Measurements from ENCODE around the gene VANGL2. TPM values are rescaled to one million over a fixed set of nuclear protein-coding genes. Genes with fewer than 3 reads are reported as not detected.
A peak's percentile ranks its signal among the peaks of the same experiment; 100 is the strongest.

The VANGL2 gene
- polyA plus RNA-seq, 4 donors, result 29.2 to 43.9 (median 34.9) TPM

- DNase-seq (ENCODE audit: low read depth in 4 of 4, low spot score in 2 of 4), result no peak
Observed at GRCh38 chr1:160423966-160424365, 23.6 kb downstream of the VANGL2 start.

- DNase-seq (ENCODE audit: low read depth in 4 of 4, low spot score in 2 of 4), result no peak
Observed at GRCh38 chr1:160425847-160426246, 25.5 kb downstream of the VANGL2 start.

- no peak for DNase-seq (ENCODE audit: low read depth in 4 of 4, low spot score in 2 of 4)
Observed at GRCh38 chr1:160427625-160428024, 27.3 kb downstream of the VANGL2 start.

- no peak for DNase-seq (ENCODE audit: low read depth in 4 of 4, low spot score in 2 of 4)
Observed at GRCh38 chr1:160428053-160428452, 27.7 kb downstream of the VANGL2 start.

- peak in 1 of 4 donors; percentile 7 for DNase-seq (ENCODE audit: low read depth in 4 of 4, low spot score in 2 of 4)
Observed at GRCh38 chr1:160428655-160429054, 28.3 kb downstream of the VANGL2 start.

GRCh38 chr1:160429125-160429561 is 28.8 kb downstream of the VANGL2 start:
- DNase-seq (ENCODE audit: low read depth in 4 of 4, low spot score in 2 of 4), result no peak

GRCh38 chr1:160429702-160430535 is 29.6 kb downstream of the VANGL2 start:
- DNase-seq (ENCODE audit: low read depth in 4 of 4, low spot score in 2 of 4), result no peak

- no peak for DNase-seq (ENCODE audit: low read depth in 4 of 4, low spot score in 2 of 4)
Observed at GRCh38 chr1:160431006-160431405, 30.6 kb downstream of the VANGL2 start.

GRCh38 chr1:160431571-160431970 is 31.2 kb downstream of the VANGL2 start:
- no peak for DNase-seq (ENCODE audit: low read depth in 4 of 4, low spot score in 2 of 4)

GRCh38 chr1:160432371-160432786 is 32.0 kb downstream of the VANGL2 start:
- DNase-seq (ENCODE audit: low read depth in 4 of 4, low spot score in 2 of 4), result no peak

GRCh38 chr1:160436966-160437365 is 36.6 kb downstream of the VANGL2 start:
- no peak for DNase-seq (ENCODE audit: low read depth in 4 of 4, low spot score in 2 of 4)

- no peak for DNase-seq (ENCODE audit: low read depth in 4 of 4, low spot score in 2 of 4)
Observed at GRCh38 chr1:160437432-160438316, 37.3 kb downstream of the VANGL2 start.

- DNase-seq (ENCODE audit: low read depth in 4 of 4, low spot score in 2 of 4), result no peak
Observed at GRCh38 chr1:160438317-160438918, 38.1 kb downstream of the VANGL2 start.

GRCh38 chr1:160438935-160439334 is 38.6 kb downstream of the VANGL2 start:
- no peak for DNase-seq (ENCODE audit: low read depth in 4 of 4, low spot score in 2 of 4)

- DNase-seq (ENCODE audit: low read depth in 4 of 4, low spot score in 2 of 4), result no peak
Observed at GRCh38 chr1:160439718-160440117, 39.4 kb downstream of the VANGL2 start.

GRCh38 chr1:160446945-160447600 is 46.7 kb downstream of the VANGL2 start:
- DNase-seq (ENCODE audit: low read depth in 4 of 4, low spot score in 2 of 4), result no peak

GRCh38 chr1:160449494-160449893 is 49.1 kb downstream of the VANGL2 start:
- DNase-seq (ENCODE audit: low read depth in 4 of 4, low spot score in 2 of 4), result no peak

- DNase-seq (ENCODE audit: low read depth in 4 of 4, low spot score in 2 of 4), result no peak
Observed at GRCh38 chr1:160451119-160451858, 50.9 kb downstream of the VANGL2 start.

- DNase-seq (ENCODE audit: low read depth in 4 of 4, low spot score in 2 of 4), result no peak
Observed at GRCh38 chr1:160451859-160452232, 51.5 kb downstream of the VANGL2 start.

GRCh38 chr1:160453443-160453842 is 53.1 kb downstream of the VANGL2 start:
- DNase-seq (ENCODE audit: low read depth in 4 of 4, low spot score in 2 of 4), result no peak
